Measurements from ENCODE around the gene DCLK2.
A peak's percentile ranks its signal among the peaks of the same experiment; 100 is the strongest.

DCLK2 gene

GRCh38 chr4:150280975-150281374 lies 202.7 kb downstream of the DCLK2 start:
- no peak for DNase-seq

GRCh38 chr4:150283689-150284088 lies 205.4 kb downstream of the DCLK2 start:
- no peak for DNase-seq

DNA sequence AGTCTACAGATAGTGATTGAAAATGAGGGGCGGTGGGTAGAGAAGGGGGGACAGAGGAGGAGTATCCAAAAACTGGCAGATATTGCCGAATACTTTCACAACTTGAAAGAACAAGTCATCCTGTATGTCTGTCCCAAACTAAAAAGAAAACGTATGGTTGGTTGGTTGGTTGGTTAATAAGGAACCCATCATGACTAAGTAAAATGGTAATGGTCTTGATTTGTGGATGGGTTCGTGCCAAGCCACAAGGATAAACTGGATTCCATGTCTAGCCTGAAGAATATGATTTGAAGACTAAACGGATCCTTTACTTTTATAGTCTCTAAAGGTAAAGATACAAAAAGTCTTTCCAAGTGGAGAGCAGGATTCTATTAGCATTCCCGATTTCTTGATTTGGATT lies 208.4 kb downstream of the DCLK2 start:
- DNase-seq, result no peak

DNA sequence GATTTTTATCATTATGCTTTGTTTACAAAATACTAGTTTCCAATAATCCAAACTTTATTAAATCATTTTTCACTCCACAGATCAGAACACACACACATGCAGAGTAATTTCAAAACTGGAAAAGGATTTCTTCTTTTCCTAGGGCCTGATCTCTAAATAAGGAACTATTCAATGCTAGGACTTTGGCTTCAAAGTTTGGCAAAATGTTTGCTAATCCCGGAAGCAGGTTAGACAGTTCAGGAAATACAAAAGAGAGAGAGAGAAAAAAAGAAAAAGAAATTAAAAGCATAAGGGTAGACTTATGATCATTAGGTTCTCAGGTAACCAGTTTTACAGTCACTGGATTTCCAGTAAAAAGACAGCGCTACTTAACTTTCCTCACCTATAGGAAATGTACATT lies 211.0 kb downstream of the DCLK2 start:
- DNase-seq, result no peak

DNA sequence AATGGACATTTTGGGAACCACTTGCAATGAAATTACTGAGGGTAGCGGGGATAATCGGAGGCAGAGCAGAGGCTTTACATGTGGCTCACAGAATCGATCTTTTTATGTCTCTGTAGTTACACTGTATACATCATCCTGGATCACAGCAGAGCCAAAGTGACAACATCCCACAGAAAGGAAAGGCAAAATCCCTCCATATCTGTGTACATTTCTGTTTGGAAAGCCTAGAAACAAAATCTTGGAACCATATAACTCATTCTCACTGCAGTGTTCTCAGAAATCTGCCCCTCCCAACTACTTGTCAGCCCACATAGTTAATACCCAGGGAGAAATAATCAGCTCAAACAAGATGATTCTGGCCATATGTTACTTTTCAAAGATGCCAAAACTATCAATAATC lies 211.6 kb downstream of the DCLK2 start:
- DNase-seq, result no peak

DNA sequence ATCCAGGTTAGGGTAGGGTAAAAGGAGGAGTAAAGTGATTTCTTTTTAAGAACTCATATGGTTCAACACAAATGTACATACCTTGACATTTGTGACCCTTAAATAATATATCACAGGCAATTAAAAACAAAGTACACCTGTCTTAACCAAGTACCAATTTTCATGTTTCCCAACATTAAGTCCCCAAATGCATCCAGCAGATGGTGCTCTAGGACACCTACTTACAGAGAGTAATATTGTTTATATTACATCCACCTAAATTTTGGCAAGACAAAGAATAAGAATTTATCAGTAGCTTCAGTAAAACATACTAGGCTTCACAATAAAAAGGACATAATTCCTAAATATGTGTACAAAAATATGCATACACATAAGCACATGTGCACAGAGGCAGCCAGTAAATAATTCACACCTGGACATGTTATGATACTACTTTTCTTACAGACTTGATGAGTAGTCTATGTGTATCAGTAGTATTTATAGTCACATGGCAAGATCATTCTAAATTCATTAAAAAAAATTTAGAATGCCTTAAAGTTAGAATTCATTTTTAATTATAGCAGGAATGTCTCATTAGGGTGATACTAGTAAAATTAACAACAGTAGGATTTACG lies 219.7 kb downstream of the DCLK2 start:
- peak; percentile 57 for DNase-seq

DNA sequence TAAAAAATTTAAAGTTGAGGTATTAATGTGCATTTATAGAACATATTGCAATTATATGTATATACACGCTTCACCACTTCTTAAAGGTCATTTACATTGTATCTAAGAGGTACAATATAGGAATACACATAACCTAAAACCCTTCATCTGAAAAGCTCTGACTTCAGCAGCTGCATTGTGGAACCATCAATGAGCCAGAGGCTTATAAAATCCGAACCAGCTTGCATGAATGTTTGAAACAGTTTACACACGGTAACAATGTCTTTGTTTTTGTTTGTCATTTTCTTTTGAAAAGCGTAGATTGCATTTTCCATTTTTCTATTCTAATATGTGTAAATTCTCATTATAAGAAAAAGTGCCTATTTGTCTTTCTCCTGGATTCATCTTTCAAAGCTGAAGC lies 221.6 kb downstream of the DCLK2 start:
- no peak for DNase-seq

DNA sequence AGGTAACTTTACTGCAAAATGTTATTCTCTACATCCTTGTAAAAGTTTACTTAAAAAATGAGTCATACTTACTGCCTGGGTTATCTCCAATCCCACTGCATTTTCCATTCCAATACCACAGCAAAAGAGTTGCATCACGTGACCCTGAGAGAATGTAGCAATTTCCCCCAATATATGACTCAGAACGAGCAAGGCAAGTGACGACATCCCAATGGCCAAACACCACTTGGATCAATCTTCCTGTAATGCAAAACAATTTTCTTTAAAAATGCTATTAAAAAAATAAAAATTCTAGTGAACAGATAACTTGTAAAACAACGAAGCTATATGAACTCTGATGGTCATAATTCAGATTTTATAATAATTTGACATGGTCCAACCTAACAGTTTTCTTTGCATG lies 224.3 kb downstream of the DCLK2 start:
- DNase-seq, result peak; percentile 56

DNA sequence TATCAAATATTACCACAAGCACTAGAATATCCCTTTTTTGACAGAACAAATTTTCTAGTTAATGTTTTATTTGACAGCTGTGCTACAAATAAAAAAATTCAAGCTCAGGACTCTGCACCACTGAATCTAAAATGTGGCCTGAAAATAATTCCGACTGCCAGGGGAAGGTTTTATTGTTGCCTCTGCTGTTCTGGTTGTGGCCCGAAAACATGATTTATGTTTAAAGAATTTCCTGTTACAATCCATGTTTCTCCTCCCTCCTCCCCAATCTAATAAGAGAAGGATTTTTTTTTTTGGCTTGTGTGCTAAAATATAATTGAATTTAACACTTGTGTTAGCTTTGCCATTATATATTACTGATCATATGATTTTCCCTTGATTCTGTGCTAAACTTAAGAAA lies 227.8 kb downstream of the DCLK2 start:
- no peak for DNase-seq

DNA sequence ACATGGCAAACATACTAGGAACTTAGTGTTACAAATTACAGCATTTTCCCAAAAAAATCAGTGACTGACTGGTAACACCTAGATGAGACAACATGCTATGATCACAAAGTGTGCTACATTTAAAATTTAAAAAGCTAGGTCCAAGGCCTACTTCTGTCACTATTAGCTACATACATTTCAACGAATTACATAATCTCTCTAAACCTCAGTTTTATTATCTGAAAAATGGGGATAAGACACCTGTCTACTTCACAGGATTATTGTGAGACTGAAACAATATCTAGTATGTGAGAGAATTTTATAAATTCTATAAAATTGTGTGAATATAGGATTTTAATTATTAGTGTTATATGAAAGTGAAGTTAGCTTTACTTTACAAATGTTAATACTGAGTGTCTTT lies 228.5 kb downstream of the DCLK2 start:
- no peak for DNase-seq

Data from activated CD4-positive, alpha-beta T cell treated with anti-CD3 and anti-CD28 coated beads for 48 hours (primary cell).